Brain microvascular endothelial cell (primary cell): ENCODE results near the gene CDH7.

Experiments used
- DNase-seq: peaks from one replicate; pipeline ENCODE4 v3.0.0-alpha.2; 2020
- H3K27ac ChIP-seq: fragments of 250-450 bp; sonication (Bioruptor Pico); 2 replicates; pipeline ENCODE4 v1.5.1; 2020; ENCODE audit warnings: mild to moderate bottlenecking, moderate library complexity
- H3K27me3 ChIP-seq: fragments of 250-450 bp; sonication (Bioruptor Pico); replicated peaks from 2 replicates; pipeline ENCODE4 v1.5.1; 2020; ENCODE audit warnings: mild to moderate bottlenecking
- H3K36me3 ChIP-seq: fragments of 250-450 bp; sonication (Bioruptor Pico); replicated peaks from 2 replicates; pipeline ENCODE4 v1.5.1; 2020; ENCODE audit warnings: mild to moderate bottlenecking
- H3K4me3 ChIP-seq: 2 replicates; pipeline ENCODE4 v1.5.1; 2011; ENCODE audit warnings: low read depth, mild to moderate bottlenecking, control low read depth, low read length, moderate library complexity
- CTCF ChIP-seq: IDR thresholded peaks from 2 replicates; pipeline ENCODE4 v1.5.1; 2011; ENCODE audit warnings: low read depth, mild to moderate bottlenecking, moderate library complexity, low read length, control low read depth, inconsistent platforms; ENCODE audit errors: missing control alignments
- in situ Hi-C: cut with HindIII; loops from 2 replicates; pipeline ENCODE4 v1.10.0; 2017; ENCODE audit warnings: low sequenced_read_pairs, low pct_ligation_motif_present

The CDH7 gene

GRCh38 chr18:65750389-65751154 is at the start of gene CDH7:
Gene CDH7 (plus strand): TSS chr18:65751012. CDS start chr18:65762843, 11,831 bp downstream.
- Histone ChIP-seq H3K27me3 (no peaks in the 10 kb centered on the region), H3K4me3 (peak within 1 kb of the TSS; percentile 57), H3K36me3 (no peaks in the 10 kb centered on the region), H3K27ac (no peak within 1 kb of the TSS)
- no peak for DNase-seq
- in situ Hi-C loops = no loop called here
- TF ChIP-seq CTCF = no peak

GRCh38 chr18:65704046-65704445 is 46.8 kb upstream of the CDH7 start:
- H3K4me3 ChIP-seq = no peak overlapping the region
- no peaks in the 10 kb centered on the region for H3K36me3 ChIP-seq
- H3K27ac ChIP-seq = no peak overlapping the region
- H3K27me3 ChIP-seq = no peaks in the 10 kb centered on the region
- in situ Hi-C loops = no loop called here
- TF ChIP-seq CTCF = no peak
- DNase-seq = no peak

- Histone ChIP-seq H3K36me3 (no peaks in the 10 kb centered on the region), H3K27me3 (no peaks in the 10 kb centered on the region), H3K4me3 (no peak overlapping the region), H3K27ac (no peak overlapping the region)
- in situ Hi-C loops = no loop called here
- TF ChIP-seq CTCF = no peak
- DNase-seq = no peak
Observed at GRCh38 chr18:65706646-65707045, 44.2 kb upstream of the CDH7 start.

- Histone ChIP-seq H3K4me3 (no peak overlapping the region), H3K27ac (no peak overlapping the region), H3K36me3 (no peaks in the 10 kb centered on the region), H3K27me3 (no peaks in the 10 kb centered on the region)
- in situ Hi-C loops = no loop called here
- TF ChIP-seq CTCF = no peak
- no peak for DNase-seq
Observed at GRCh38 chr18:65711493-65711892, 39.3 kb upstream of the CDH7 start.

GRCh38 chr18:65721619-65722018 is 29.2 kb upstream of the CDH7 start:
- Histone ChIP-seq H3K36me3 (no peaks in the 10 kb centered on the region), H3K4me3 (no peak overlapping the region), H3K27me3 (no peaks in the 10 kb centered on the region), H3K27ac (no peak overlapping the region)
- in situ Hi-C loops = no loop called here
- DNase-seq = no peak
- no peak for TF ChIP-seq CTCF
